ENCODE data around the gene RAPGEF6. TPM values are rescaled to one million over a fixed set of nuclear protein-coding genes. Genes with fewer than 3 reads are reported as not detected.
A peak's percentile ranks its signal among the peaks of the same experiment; 100 is the strongest.

The RAPGEF6 gene
- total RNA-seq, 4 donors from 2014 or later: 14.0 to 23.7 (median 17.9) TPM

DNA sequence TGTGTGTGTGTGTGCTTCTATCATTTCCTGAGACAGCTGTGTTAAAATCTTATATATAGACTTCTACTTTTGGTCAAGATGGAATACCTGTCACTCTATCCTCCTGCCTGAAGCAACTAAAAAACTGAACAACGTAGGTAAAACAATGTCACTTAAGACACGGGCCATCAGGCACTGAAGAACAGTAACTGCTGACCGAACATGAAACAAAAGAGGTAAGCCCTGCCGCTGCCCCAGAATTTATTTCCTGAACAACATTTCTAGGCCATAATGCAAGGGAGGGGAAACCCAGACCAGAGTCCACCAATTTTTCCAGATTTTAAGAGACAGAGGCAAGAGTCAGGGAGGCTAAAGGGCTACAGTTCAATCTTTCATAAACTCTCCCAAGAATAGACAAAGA lies 215.2 kb downstream of the RAPGEF6 start:
- Histone ChIP-seq H3K27ac (no peak overlapping the region), H3K4me3 (no peak overlapping the region), H3K9me3 (no peaks in the 10 kb centered on the region), H3K4me1 (peaks cover 0 to 6% (median 0%) of the 10 kb centered on the region in 3 donors), H3K27me3 (no peaks in the 10 kb centered on the region), H3K36me3 (peaks cover 0 to 33% of the 10 kb centered on the region in 2 donors)
- 48 to 87% methylated on average over 3 to 4 of the region's 4 CpGs for WGBS, 2 donors (ENCODE audit: low coverage in 1 of 2)
- ATAC-seq: no peak
- TF ChIP-seq POLR2A (IDR thresholded peaks at IDR 0.05) (no peak), EP300 (IDR thresholded peaks at IDR 0.05) (no peak), POLR2AphosphoS5 (IDR thresholded peaks at IDR 0.05) (no peak)
- TF ChIP-seq, protein P1, sequence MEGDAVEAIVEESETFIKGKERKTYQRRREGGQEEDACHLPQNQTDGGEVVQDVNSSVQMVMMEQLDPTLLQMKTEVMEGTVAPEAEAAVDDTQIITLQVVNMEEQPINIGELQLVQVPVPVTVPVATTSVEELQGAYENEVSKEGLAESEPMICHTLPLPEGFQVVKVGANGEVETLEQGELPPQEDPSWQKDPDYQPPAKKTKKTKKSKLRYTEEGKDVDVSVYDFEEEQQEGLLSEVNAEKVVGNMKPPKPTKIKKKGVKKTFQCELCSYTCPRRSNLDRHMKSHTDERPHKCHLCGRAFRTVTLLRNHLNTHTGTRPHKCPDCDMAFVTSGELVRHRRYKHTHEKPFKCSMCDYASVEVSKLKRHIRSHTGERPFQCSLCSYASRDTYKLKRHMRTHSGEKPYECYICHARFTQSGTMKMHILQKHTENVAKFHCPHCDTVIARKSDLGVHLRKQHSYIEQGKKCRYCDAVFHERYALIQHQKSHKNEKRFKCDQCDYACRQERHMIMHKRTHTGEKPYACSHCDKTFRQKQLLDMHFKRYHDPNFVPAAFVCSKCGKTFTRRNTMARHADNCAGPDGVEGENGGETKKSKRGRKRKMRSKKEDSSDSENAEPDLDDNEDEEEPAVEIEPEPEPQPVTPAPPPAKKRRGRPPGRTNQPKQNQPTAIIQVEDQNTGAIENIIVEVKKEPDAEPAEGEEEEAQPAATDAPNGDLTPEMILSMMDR (IDR thresholded peaks at IDR 0.05): no peak

DNA sequence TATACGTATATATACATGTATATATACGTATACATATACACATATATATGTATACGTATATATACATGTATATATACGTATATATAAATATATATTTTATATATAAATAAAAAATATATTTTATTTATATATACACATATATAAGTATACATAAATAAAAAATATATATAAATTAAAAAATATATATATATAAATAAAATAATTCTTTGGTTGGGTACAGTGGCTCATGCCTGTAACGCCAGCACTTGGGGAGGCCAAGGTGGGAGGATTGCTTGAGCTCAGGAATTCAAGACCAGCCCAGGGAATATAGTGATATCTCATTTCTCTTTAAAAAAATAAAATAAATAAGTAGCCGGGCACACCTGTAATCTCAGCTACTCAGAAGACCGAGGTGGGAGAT lies 216.2 kb downstream of the RAPGEF6 start:
- ATAC-seq: no peak
- Histone ChIP-seq H3K27ac (no peak overlapping the region), H3K27me3 (no peaks in the 10 kb centered on the region), H3K9me3 (no peaks in the 10 kb centered on the region), H3K4me1 (peaks cover 0 to 6% (median 0%) of the 10 kb centered on the region in 3 donors), H3K4me3 (no peak overlapping the region), H3K36me3 (peaks cover 0 to 33% of the 10 kb centered on the region in 2 donors)
- WGBS, 2 donors (ENCODE audit: low coverage in 1 of 2): 90 to 91% methylated on average over 3 to 4 of the region's 7 CpGs
- no peak for TF ChIP-seq EP300 (IDR thresholded peaks at IDR 0.05)
- TF ChIP-seq, protein P1 (IDR thresholded peaks at IDR 0.05): no peak
- TF ChIP-seq POLR2A (IDR thresholded peaks at IDR 0.05): no peak
- no peak for TF ChIP-seq POLR2AphosphoS5 (IDR thresholded peaks at IDR 0.05)

- TF ChIP-seq, protein P1 (IDR thresholded peaks at IDR 0.05): peak; percentile 80 to 87 (median 85)
- no peak for TF ChIP-seq POLR2A (IDR thresholded peaks at IDR 0.05)
- no peak for TF ChIP-seq POLR2AphosphoS5 (IDR thresholded peaks at IDR 0.05)
- TF ChIP-seq EP300 (IDR thresholded peaks at IDR 0.05): no peak
- WGBS, 2 donors (ENCODE audit: low coverage in 1 of 2): 19 to 20% methylated on average over 7 of the region's 7 CpGs
- Histone ChIP-seq H3K36me3 (peaks cover 0 to 23% of the 10 kb centered on the region in 2 donors), H3K27me3 (no peaks in the 10 kb centered on the region), H3K27ac (no peak overlapping the region), H3K9me3 (no peaks in the 10 kb centered on the region), H3K4me3 (no peak overlapping the region), H3K4me1 (peaks cover 0 to 6% (median 0%) of the 10 kb centered on the region in 3 donors)
- no peak for ATAC-seq
Observed at GRCh38 chr5:131417240-131417869, 217.7 kb downstream of the RAPGEF6 start.

GRCh38 chr5:131416729-131417128 lies 218.3 kb downstream of the RAPGEF6 start:
- 73 to 81% methylated on average over 3 of the region's 3 CpGs for WGBS, 2 donors (ENCODE audit: low coverage in 1 of 2)
- TF ChIP-seq, protein P1 (IDR thresholded peaks at IDR 0.05): no peak
- TF ChIP-seq EP300 (IDR thresholded peaks at IDR 0.05) (no peak), POLR2A (IDR thresholded peaks at IDR 0.05) (no peak), POLR2AphosphoS5 (IDR thresholded peaks at IDR 0.05) (no peak)
- peaks cover 0 to 17% of the 10 kb centered on the region in 2 donors for H3K36me3 ChIP-seq
- ATAC-seq: no peak
- H3K4me3 ChIP-seq: no peak overlapping the region
- H3K27ac ChIP-seq: no peak overlapping the region
- H3K27me3 ChIP-seq: no peaks in the 10 kb centered on the region
- peaks cover 0 to 6% (median 0%) of the 10 kb centered on the region in 3 donors for H3K4me1 ChIP-seq
- no peaks in the 10 kb centered on the region for H3K9me3 ChIP-seq
